Adrenal gland (tissue), 5 donors: ENCODE results near the gene ABCF2.

ENCODE experiments used
- CTCF ChIP-seq, 6 experiments: fragments of 450-650 bp in 4 of 6; fragments of 200-600 bp in 2 of 6; sonication (generic) in 1 of 6; IDR thresholded peaks; 1 replicate in 5 of 6; 2 replicates in 1 of 6; pipeline versions ENCODE4 v1.5.1 to v1.8.0; 2016 to 2021; ENCODE audit warnings: antibody characterized with exemption in 6 of 6, mild to moderate bottlenecking in 2 of 6, moderate library complexity in 1 of 6
- POLR2A ChIP-seq, 2 donors: fragments of 450-650 bp; IDR thresholded peaks; one replicate each; pipeline ENCODE4 v1.6.1; 2017; ENCODE audit warnings: antibody characterized with exemption in 2 of 2, mild to moderate bottlenecking in 2 of 2, moderate library complexity in 1 of 2
- donor health status: DM: no; HTN: no; CAD: no.

GRCh38 chr7:151228024-151228866 lies 1.2 kb upstream of the ABCF2 start:
- TF ChIP-seq CTCF (IDR thresholded peaks at IDR 0.05), result no peak
- no peak for TF ChIP-seq POLR2A (IDR thresholded peaks at IDR 0.05)
